Spleen (tissue), 11 donors: ENCODE results near the gene TP53BP1. TPM values are rescaled to one million over a fixed set of nuclear protein-coding genes. Genes with fewer than 3 reads are reported as not detected.

Experiments
- DNase-seq: peaks from one replicate; pipeline ENCODE4 v3.0.0-alpha.2; 2020
- H3K27ac ChIP-seq, 8 donors: fragments of 200-600 bp; sonication (generic) in 7 of 8; 1 replicate in 4 of 8; 2 replicates in 4 of 8; pipeline versions ENCODE4 v1.5.0 to v1.8.0; 2016 to 2021; ENCODE audit warnings: inconsistent platforms in 4 of 8, mild to moderate bottlenecking in 4 of 8, moderate library complexity in 1 of 8
- H3K27me3 ChIP-seq, 7 donors: fragments of 200-600 bp; sonication (generic) in 6 of 7; replicated peaks in 1 of 7; 1 replicate in 4 of 7; 2 replicates in 3 of 7; pipeline versions ENCODE4 v1.5.0 to v1.8.0; 2016 to 2021; ENCODE audit warnings: inconsistent platforms in 3 of 7, mild to moderate bottlenecking in 1 of 7
- H3K36me3 ChIP-seq, 6 donors: fragments of 200-600 bp; sonication (generic) in 5 of 6; 1 replicate in 4 of 6; 2 replicates in 2 of 6; pipeline versions ENCODE4 v1.5.0 to v1.8.0; 2016 to 2021; ENCODE audit warnings: inconsistent platforms in 2 of 6
- H3K4me1 ChIP-seq, 6 donors: fragments of 200-600 bp; sonication (generic) in 5 of 6; 1 replicate in 3 of 6; 2 replicates in 3 of 6; pipeline versions ENCODE4 v1.5.0 to v1.8.0; 2016 to 2021; ENCODE audit warnings: inconsistent platforms in 3 of 6
- H3K4me3 ChIP-seq, 8 donors: fragments of 200-600 bp; sonication (generic) in 7 of 8; 1 replicate in 4 of 8; 2 replicates in 4 of 8; pipeline versions ENCODE4 v1.5.0 to v1.8.0; 2016 to 2021; ENCODE audit warnings: inconsistent platforms in 4 of 8, mild to moderate bottlenecking in 4 of 8, moderate library complexity in 2 of 8
- H3K9me3 ChIP-seq, 8 donors: fragments of 200-600 bp; sonication (generic) in 7 of 8; 1 replicate in 4 of 8; 2 replicates in 4 of 8; pipeline versions ENCODE4 v1.5.0 to v1.8.0; 2016 to 2021; ENCODE audit warnings: inconsistent platforms in 4 of 8
- CTCF ChIP-seq, 11 experiments: fragments of 200-600 bp in 7 of 11; fragments of 450-650 bp in 4 of 11; sonication (generic) in 4 of 11; IDR thresholded peaks in 8 of 11; conservative IDR thresholded peaks in 3 of 11; 1 replicate in 7 of 11; 2 replicates in 4 of 11; pipeline versions ENCODE4 v1.4.0 to v1.8.0; 2016 to 2021; ENCODE audit warnings: antibody characterized with exemption in 11 of 11, inconsistent platforms in 4 of 11, mild to moderate bottlenecking in 1 of 11
- POLR2A ChIP-seq, 3 donors: fragments of 450-650 bp; IDR thresholded peaks; one replicate each; pipeline ENCODE4 v1.5.1; 2017; ENCODE audit warnings: antibody characterized with exemption in 3 of 3, mild to moderate bottlenecking in 1 of 3
- POLR2AphosphoS5 ChIP-seq, 3 donors: sonication (generic); formaldehyde crosslinking; IDR thresholded peaks; one replicate each; pipeline ENCODE4 v1.5.1; 2017; ENCODE audit warnings: antibody characterized with exemption in 3 of 3
- WGBS, 5 donors: extraction: QIAGEN DNeasy Blood & Tissue Kit in 3 of 5; methylation state at CpG; one replicate each; pipeline versions ENCODE4 v1.1.5 to v1.1.7; 2013 to 2018; 5-methylcytosine and 5-hydroxymethylcytosine counted together
- intact Hi-C: fragments of 100-400 bp; cut with DNase I; formaldehyde crosslinking; loops from one replicate; pipeline ENCODE4 v1.15.0; 2023; ENCODE audit warnings: low total_unique reads
- polyA plus RNA-seq, 3 donors: library from polyadenylated mRNA; stranded (reverse); fragments of 200-250 nt; gene quantifications; one replicate each; pipeline ENCODE4 v1.2.1, GENCODE V29; 2013
- total RNA-seq, 7 donors: library from RNA; depleted of rRNA in 3 of 7; stranded (reverse); fragments of >200 nt in 3 of 7; fragmentation: NEBNext Ultra II Directional in 4 of 7; extraction: Animal tissue kit (Norgen Biotek cat#: 25700) in 4 of 7; gene quantifications; one replicate each; pipeline versions ENCODE4 v1.1.0 to v1.2.1, GENCODE V29; 2016 to 2021
- donor health status: healthy with polysubstance abuse.
- donor health status: DM: no; HTN: no; CAD: no; lungs with moderate emphysema.
- donor health status: DM: no; HTN: no; CAD: no.
- donor health status: Bipolar disorder and iron deficiency.
- donor health status: healthy.
- donor health status: DM: no; HTN: no; CAD: no.
- donor health status: DM: yes; HTN: yes; CAD: no.

TP53BP1 gene
- total and polyA plus RNA-seq, 10 donors, result 7.2 to 55.4 (median 41.1) TPM

GRCh38 chr15:43529141-43529540, 36.2 kb upstream of the TP53BP1 start:
- Histone ChIP-seq H3K27ac (no peak overlapping the region), H3K4me1 (no peaks in the 10 kb centered on the region), H3K27me3 (no peaks in the 10 kb centered on the region), H3K9me3 (no peaks in the 10 kb centered on the region), H3K36me3 (peaks cover 0 to 7% (median 4%) of the 10 kb centered on the region in 6 donors), H3K4me3 (no peak overlapping the region)
- no peak for DNase-seq
- WGBS, 5 donors, result 91 to 95% (median 94%) methylated on average over 15 of the region's 15 CpGs
- TF ChIP-seq POLR2A (IDR thresholded peaks at IDR 0.05) (no peak), POLR2AphosphoS5 (IDR thresholded peaks at IDR 0.05) (no peak), CTCF (IDR thresholded peaks at IDR 0.05 in 8 of 11, conservative IDR thresholded peaks at IDR 0.05 in 3 of 11) (no peak)
- intact Hi-C loops, result no loop called here

GRCh38 chr15:43528542-43529007, 35.6 kb upstream of the TP53BP1 start:
- intact Hi-C loops, result no loop called here
- 80 to 93% (median 90%) methylated on average over 5 to 11 of the region's 11 CpGs; no CpG with 5 or more reads in 1 of the 5 donors for WGBS, 5 donors
- Histone ChIP-seq H3K4me3 (no peak overlapping the region), H3K9me3 (no peaks in the 10 kb centered on the region), H3K27ac (no peak overlapping the region), H3K27me3 (no peaks in the 10 kb centered on the region), H3K4me1 (no peaks in the 10 kb centered on the region), H3K36me3 (peaks cover 0 to 5% (median 0%) of the 10 kb centered on the region in 6 donors)
- DNase-seq, result no peak
- TF ChIP-seq CTCF (IDR thresholded peaks at IDR 0.05 in 8 of 11, conservative IDR thresholded peaks at IDR 0.05 in 3 of 11), result no peak
- no peak for TF ChIP-seq POLR2AphosphoS5 (IDR thresholded peaks at IDR 0.05)

GRCh38 chr15:43527802-43528541, 35.0 kb upstream of the TP53BP1 start:
- H3K9me3 ChIP-seq, result no peaks in the 10 kb centered on the region
- DNase-seq, result no peak
- TF ChIP-seq POLR2AphosphoS5 (IDR thresholded peaks at IDR 0.05) (no peak), CTCF (IDR thresholded peaks at IDR 0.05 in 8 of 11, conservative IDR thresholded peaks at IDR 0.05 in 3 of 11) (no peak), POLR2A (IDR thresholded peaks at IDR 0.05) (no peak)
- 88 to 95% (median 89%) methylated on average over 11 to 12 of the region's 12 CpGs for WGBS, 5 donors
- no peak overlapping the region for H3K27ac ChIP-seq
- intact Hi-C loops, result no loop called here
- no peaks in the 10 kb centered on the region for H3K27me3 ChIP-seq
- H3K4me3 ChIP-seq, result no peak overlapping the region
- H3K36me3 ChIP-seq, result peaks cover 0 to 7% (median 0%) of the 10 kb centered on the region in 6 donors
- no peaks in the 10 kb centered on the region for H3K4me1 ChIP-seq

- H3K4me1 ChIP-seq, result no peaks in the 10 kb centered on the region
- DNase-seq, result no peak
- peaks cover 0 to 7% (median 0%) of the 10 kb centered on the region in 6 donors for H3K36me3 ChIP-seq
- no peaks in the 10 kb centered on the region for H3K27me3 ChIP-seq
- no peaks in the 10 kb centered on the region for H3K9me3 ChIP-seq
- no peak for TF ChIP-seq POLR2A (IDR thresholded peaks at IDR 0.05)
- intact Hi-C loops, result no loop called here
- H3K27ac ChIP-seq, result no peak overlapping the region
- WGBS, 5 donors, result 81 to 91% (median 90%) methylated on average over 8 to 9 of the region's 9 CpGs
- H3K4me3 ChIP-seq, result no peak overlapping the region
These were observed 34.3 kb upstream of the TP53BP1 start for GRCh38 chr15:43527016-43527801.
